ENCODE measurements around the gene MYBPC1.

MYBPC1 gene

DNA sequence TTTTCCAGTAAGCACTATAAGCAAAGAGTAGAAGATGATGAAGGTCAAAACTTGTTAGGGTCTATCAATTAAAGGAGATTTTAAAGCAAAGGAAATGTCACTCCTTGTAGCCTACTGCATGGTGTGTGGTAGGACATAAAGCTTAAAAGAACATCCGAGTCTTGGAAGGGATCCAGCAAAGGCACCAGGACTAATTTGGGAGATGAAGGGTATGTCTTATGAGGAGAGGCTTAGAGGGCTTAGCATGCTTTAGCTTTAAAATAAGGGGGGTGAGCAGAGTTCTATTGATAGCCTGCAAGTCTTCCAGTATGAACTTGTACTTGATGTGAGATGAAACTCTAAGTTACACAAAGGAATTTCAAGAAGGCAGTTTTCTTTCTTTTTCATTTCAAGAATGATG lies 11.8 kb upstream of the MYBPC1 start:
- TF ChIP-seq, protein P1, sequence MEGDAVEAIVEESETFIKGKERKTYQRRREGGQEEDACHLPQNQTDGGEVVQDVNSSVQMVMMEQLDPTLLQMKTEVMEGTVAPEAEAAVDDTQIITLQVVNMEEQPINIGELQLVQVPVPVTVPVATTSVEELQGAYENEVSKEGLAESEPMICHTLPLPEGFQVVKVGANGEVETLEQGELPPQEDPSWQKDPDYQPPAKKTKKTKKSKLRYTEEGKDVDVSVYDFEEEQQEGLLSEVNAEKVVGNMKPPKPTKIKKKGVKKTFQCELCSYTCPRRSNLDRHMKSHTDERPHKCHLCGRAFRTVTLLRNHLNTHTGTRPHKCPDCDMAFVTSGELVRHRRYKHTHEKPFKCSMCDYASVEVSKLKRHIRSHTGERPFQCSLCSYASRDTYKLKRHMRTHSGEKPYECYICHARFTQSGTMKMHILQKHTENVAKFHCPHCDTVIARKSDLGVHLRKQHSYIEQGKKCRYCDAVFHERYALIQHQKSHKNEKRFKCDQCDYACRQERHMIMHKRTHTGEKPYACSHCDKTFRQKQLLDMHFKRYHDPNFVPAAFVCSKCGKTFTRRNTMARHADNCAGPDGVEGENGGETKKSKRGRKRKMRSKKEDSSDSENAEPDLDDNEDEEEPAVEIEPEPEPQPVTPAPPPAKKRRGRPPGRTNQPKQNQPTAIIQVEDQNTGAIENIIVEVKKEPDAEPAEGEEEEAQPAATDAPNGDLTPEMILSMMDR (IDR thresholded peaks at IDR 0.05; ENCODE audit: extremely low read depth, missing control alignments), result no peak
- DNase-seq (ENCODE audit: low spot score), result no peak

DNA sequence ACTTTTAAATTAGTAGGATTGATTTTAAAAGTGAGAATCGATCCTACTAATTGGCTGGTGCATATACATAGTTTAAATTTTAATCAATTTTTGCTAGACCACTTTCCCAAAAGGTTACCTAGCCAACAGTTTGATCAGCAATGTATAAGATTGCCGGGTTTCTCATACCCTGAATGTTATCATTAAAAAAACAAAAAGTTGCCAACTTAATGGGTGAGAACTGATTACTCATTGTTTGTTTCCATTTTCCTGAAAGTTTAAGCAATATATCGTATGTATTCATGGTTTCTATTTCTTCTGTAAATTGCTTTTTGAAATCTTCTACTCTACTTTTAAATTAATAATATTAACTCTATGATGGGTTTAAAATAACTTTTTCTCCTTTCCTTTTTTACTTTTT lies 4.4 kb upstream of the MYBPC1 start:
- TF ChIP-seq, protein P1 (IDR thresholded peaks at IDR 0.05; ENCODE audit: extremely low read depth, missing control alignments), result no peak

GRCh38 chr12:101591781-101592180 lies 3.0 kb upstream of the MYBPC1 start:
- TF ChIP-seq, protein P1 (IDR thresholded peaks at IDR 0.05; ENCODE audit: extremely low read depth, missing control alignments), result no peak
- DNase-seq (ENCODE audit: low spot score), result no peak

More for the DNA sequence above, 4.4 kb upstream of the MYBPC1 start:
- no peak for DNase-seq (ENCODE audit: low spot score)

- DNase-seq (ENCODE audit: low spot score), result no peak
- TF ChIP-seq, protein P1 (IDR thresholded peaks at IDR 0.05; ENCODE audit: extremely low read depth, missing control alignments), result no peak
These were observed 2.3 kb upstream of the MYBPC1 start for GRCh38 chr12:101592448-101592847.

DNA sequence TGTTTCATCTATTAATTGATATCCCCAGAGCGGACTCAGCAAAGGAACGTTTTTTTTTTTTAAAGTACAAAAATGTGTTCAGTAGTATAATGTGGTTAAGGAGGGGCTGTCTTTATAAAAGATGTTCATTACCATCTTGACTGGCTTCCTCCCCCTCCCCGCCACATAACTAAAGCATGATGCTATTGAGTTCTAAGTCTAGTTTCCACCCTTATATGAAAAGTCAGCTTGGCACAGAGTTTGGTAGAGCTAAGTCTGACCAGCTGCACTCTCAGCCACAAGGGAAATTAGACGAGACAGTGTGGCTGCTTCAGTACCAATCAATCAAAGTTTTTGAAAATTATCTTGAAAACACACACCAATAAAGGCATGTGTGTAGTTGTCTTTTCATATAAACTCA lies 1.9 kb upstream of the MYBPC1 start:
- DNase-seq (ENCODE audit: low spot score), result no peak
- TF ChIP-seq, protein P1 (IDR thresholded peaks at IDR 0.05; ENCODE audit: extremely low read depth, missing control alignments), result no peak

- DNase-seq (ENCODE audit: low spot score), result no peak
- TF ChIP-seq, protein P1 (IDR thresholded peaks at IDR 0.05; ENCODE audit: extremely low read depth, missing control alignments), result no peak
These were observed 1.4 kb downstream of the MYBPC1 start for GRCh38 chr12:101596172-101596571.

DNA sequence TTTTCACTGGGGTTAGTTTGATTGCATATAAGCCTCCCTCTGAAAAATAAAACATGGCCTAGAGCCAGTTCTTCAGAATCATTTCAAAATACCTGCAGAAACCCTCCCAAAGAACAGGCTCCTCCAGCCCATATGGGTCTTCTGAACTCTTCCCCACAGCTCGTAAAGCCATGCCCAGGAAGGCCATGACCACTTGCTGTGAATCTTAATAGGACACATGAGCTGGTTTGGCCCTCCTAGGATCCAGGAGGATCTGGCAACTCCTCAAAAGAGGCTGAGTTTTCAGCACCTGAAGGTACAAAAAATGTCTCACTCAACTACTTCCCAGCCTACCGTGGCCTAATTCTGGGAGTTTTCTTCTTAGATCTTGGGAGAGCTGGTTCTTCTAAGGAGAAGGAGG lies 2.4 kb downstream of the MYBPC1 start:
- no peak for DNase-seq (ENCODE audit: low spot score)
- TF ChIP-seq, protein P1 (IDR thresholded peaks at IDR 0.05; ENCODE audit: extremely low read depth, missing control alignments), result no peak

Data from GM20000 (cell line).